NT2/D1 (cell line): ENCODE data around the gene DCN.

Experiments used
- SUZ12 ChIP-seq: IDR thresholded peaks from 2 replicates; pipeline ENCODE4 v1.6.1; 2011; ENCODE audit not compliant: insufficient read length, insufficient read depth; ENCODE audit errors: extremely low read depth
- ZNF274 ChIP-seq: IDR thresholded peaks from 2 replicates; pipeline ENCODE4 v1.6.1; 2011; ENCODE audit warnings: mild to moderate bottlenecking, low read depth, low read length

- TF ChIP-seq ZNF274 = no peak
- TF ChIP-seq SUZ12 = no peak
Observed at GRCh38 chr12:91103624-91104023, 79.0 kb downstream of the DCN start.
